Ramos (cell line): ENCODE data around the gene NAGA.
"Not testable (repeated sequence)": the region's sequence is repeated elsewhere in the genome, so short reads cannot be mapped to it uniquely, and the experiment has no call there.

Source experiments
- in situ Hi-C: fragments of 300-500 bp; cut with MboI; formaldehyde crosslinking; loops from one replicate; pipeline ENCODE4 v1.14.3; 2022; ENCODE audit warnings: low sequenced_read_pairs; ENCODE audit not compliant: unreplicated experiment

NAGA gene

GRCh38 chr22:42070517-42071422, at the start of gene NAGA:
TSS of gene NAGA (minus strand) at chr22:42070812. CDS start at chr22:42070297, 515 bp downstream.
- in situ Hi-C loops, result no loop called here

- in situ Hi-C loops, result loop anchor here (10.0 kb wide), 1 partner anchor 152 kb away; the partner anchor contains the start of gene SEPTIN3
Observed at GRCh38 chr22:42116848-42117424, 46.3 kb upstream of the NAGA start.

- in situ Hi-C loops, result loop anchor here (10.0 kb wide), 1 partner anchor 151 kb away; the partner anchor contains the start of gene SEPTIN3
Observed at GRCh38 chr22:42115420-42115830, 44.8 kb upstream of the NAGA start.

- in situ Hi-C loops, result loop anchor here (10.0 kb wide), 1 partner anchor 150 kb away; the partner anchor contains the start of gene SEPTIN3
Observed at GRCh38 chr22:42114721-42115120, 44.1 kb upstream of the NAGA start.

DNA sequence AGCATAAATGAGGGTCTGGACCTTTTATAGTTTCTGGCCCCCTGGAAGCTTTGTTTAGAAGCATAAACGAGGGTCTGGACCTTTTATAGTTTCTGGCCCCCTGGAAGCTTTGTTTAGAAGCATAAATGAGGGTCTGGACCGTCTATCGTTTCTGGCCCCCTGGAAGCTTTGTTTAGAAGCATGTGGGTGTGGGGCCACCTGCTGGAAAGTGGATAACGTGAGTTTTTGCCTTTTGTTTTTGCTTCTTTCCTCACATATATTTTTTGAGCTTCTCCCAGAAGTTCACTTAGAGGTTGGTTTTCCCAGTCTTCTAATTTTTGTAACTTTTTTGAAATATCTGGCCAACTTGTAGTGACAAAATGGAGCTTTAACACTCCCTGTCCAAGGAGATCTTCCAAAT, 42.2 kb upstream of the NAGA start:
- in situ Hi-C loops, result loop anchor here (10.0 kb wide), 1 partner anchor 148 kb away; the partner anchor contains the start of gene SEPTIN3

- in situ Hi-C loops, result loop anchor here (10.0 kb wide), 1 partner anchor 147 kb away; the partner anchor contains the start of gene SEPTIN3
Observed at GRCh38 chr22:42111798-42112197, 41.2 kb upstream of the NAGA start.

GRCh38 chr22:42108848-42109247, 38.2 kb upstream of the NAGA start:
- in situ Hi-C loops, result no loop called here

- in situ Hi-C loops, result not testable (repeated sequence)
Observed at GRCh38 chr22:42104332-42104860, 33.8 kb upstream of the NAGA start.

- in situ Hi-C loops, result no loop called here
Observed at GRCh38 chr22:42101199-42101598, 30.6 kb upstream of the NAGA start.

DNA sequence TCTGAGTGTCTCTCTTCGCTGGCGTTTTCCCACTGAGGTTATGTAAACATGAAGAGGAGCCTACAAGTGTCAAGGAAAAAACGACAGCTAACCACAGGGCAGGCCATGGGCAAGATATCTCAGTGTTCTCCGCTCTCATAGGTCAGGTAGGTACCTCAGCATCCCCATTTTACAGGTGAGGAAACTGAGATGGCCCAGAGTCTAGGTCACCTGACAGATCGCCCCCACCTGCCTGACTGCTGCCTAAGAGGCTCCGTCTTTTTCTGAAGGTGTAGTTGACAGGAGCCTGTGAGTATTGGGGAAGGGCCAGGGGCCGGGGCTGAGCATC, 20.8 kb upstream of the NAGA start:
- in situ Hi-C loops, result loop anchor here (25.0 kb wide), 1 partner anchor 279 kb away; the partner anchor contains the start of gene CCDC134

DNA sequence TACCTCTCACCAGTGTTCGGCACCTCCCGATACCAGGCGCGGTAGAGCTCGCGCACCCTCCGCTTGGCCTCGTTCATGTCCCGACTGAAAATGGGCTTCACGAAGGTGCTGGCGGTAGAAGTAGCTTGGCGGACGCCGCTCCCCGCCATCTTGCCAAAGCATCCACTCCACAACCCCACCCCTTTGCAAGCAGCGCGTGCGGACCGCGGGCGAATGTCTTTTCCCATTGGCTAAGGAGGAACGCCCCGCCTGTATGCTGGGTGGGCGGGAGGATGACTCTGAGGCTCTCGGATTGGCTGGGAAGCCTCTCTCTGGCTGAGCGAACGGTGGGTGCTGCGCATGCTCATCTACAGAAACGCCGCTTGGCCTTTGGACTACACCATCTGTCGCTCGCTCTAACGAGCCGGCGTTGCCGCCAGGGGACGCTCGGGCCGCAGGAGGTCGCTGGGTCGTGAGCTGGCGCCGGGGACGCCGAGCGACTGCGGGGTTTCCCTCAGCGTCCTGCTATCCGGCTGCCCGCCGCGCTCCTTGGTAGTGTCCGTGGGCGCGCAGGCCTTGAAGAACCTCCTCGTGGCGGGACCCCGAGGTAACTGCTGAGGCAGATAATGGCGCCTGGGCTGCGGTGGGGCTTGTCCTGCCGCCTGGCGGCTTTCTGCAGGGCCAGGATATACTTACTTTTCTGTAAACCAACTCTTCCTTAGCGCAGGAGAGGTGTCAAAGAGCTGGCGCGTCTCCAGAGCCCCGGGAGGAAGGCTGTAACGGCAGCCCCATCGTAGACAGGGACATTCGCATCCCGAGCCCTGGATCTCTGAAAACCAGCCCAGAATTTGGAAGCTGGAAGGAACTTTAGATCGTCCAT, 20.2 kb upstream of the NAGA start, which contains the start of gene NDUFA6:
NDUFA6 (minus strand) TSS at position 177 of the 859 bp plus-strand sequence; CDS start at position 149, 28 bp downstream.
- in situ Hi-C loops, result loop anchor here (25.0 kb wide), 1 partner anchor 279 kb away; the partner anchor contains the start of gene CCDC134

GRCh38 chr22:42086051-42086450, 15.4 kb upstream of the NAGA start:
- in situ Hi-C loops, result loop anchor here (25.0 kb wide), 1 partner anchor 274 kb away; the partner anchor contains the start of gene CCDC134

DNA sequence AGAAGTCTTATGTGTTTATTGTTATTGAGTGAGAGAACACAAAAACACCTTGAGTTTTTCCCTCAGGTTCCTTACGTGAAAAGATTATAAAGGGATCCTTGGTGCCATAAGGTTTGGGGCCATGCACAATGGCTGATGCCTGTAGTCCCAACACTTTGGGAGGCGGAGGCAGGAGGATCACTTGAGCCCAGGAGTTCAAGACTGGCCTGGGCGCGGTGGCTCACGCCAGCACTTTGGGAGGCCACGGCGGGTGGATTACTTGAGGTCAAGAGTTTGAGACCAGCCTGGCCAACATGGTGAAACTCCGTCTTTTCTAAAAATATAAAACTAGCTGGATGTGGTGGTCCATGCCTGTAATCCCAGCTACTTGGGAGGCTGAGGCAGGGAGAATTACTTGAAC, 14.3 kb upstream of the NAGA start:
- in situ Hi-C loops, result loop anchor here (25.0 kb wide), 1 partner anchor 273 kb away; the partner anchor contains the start of gene CCDC134

GRCh38 chr22:42083119-42083518, 12.5 kb upstream of the NAGA start:
- in situ Hi-C loops, result loop anchor here (25.0 kb wide), 1 partner anchor 271 kb away; the partner anchor contains the start of gene CCDC134

- in situ Hi-C loops, result loop anchor here (25.0 kb wide), 1 partner anchor 268 kb away; the partner anchor contains the start of gene CCDC134
Observed at GRCh38 chr22:42080287-42080686, 9.7 kb upstream of the NAGA start.

DNA sequence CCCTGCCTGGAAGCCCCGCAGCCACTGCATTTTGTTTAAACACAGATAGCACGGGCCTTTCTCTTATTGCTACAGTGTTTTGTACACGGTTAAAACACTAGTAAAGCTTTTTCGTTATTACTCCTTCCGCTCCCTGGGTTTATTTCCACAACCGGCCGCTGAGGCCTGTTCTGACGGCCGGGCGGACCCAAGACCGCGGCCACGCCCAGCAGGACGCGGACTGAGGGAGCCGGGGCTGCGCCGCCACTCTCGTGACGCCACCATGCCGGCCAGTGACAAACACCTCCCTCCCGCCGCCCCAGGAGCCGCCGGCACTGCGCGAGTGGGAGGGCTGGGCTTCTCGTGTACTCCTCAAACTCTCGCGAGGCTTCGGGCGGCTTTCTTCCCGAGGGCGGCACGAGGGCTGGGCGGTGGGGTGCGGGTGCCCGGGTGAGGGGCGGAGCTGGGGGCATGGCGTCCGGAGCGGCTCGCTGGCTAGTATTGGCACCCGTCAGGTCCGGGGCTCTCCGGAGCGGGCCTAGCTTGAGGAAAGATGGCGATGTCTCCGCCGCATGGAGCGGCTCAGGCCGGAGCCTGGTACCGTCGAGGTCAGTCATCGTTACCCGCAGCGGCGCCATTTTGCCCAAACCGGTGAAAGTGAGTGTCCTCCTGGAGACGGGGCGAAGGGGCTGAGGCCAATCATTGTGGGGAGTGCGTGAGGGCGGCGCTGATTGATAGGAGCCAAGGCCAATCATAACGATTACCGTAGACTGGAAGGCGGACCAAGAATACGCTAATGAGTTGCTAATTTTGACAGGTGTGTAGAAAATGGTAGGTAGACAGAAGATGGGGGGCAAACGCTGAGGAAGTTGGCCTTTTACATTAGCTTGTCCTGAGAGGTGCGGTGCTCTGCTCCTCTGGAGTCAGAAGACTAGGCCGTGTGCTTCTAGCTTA, 9.0 kb upstream of the NAGA start, which contains the start of gene SMDT1:
SMDT1 (plus strand) TSS at position 382 of the 933 bp plus-strand sequence; CDS start at position 451, 69 bp downstream.
- in situ Hi-C loops, result loop anchor here (25.0 kb wide), 1 partner anchor 267 kb away; the partner anchor contains the start of gene CCDC134

GRCh38 chr22:42078469-42079318, 8.1 kb upstream of the NAGA start:
- in situ Hi-C loops, result loop anchor here (25.0 kb wide), 1 partner anchor 266 kb away; the partner anchor contains the start of gene CCDC134
